ENCODE data around the gene TRIM62.

GRCh38 chr1:33132549-33132948 lies 49.3 kb downstream of the TRIM62 start:
- TF ChIP-seq POLR2A (IDR thresholded peaks at IDR 0.05; ENCODE audit: low read depth, low read length) (no peak), TAF1 (IDR thresholded peaks at IDR 0.05; ENCODE audit: borderline replicate concordance, low read depth, low read length) (no peak), POLR2AphosphoS5 (IDR thresholded peaks at IDR 0.05; ENCODE audit: low read depth, low read length) (no peak)
